T-cell (primary cell): ENCODE data around the gene SH2D2A. TPM values are rescaled to one million over a fixed set of nuclear protein-coding genes. Genes with fewer than 3 reads are reported as not detected.
A peak's percentile ranks its signal among the peaks of the same experiment; 100 is the strongest.

Experiments
- ATAC-seq, 4 experiments: fragments of 200-7000 bp in 3 of 4; fragments of 150-1000 bp in 1 of 4; cut with Tn5 transposase; replicated peaks in 1 of 4; 1 replicate in 3 of 4; 2 replicates in 1 of 4; pipeline ENCODE4 v1.10.0; 2021; ENCODE audit warnings: moderate library complexity in 3 of 4, mild to moderate bottlenecking in 2 of 4, moderate number of reproducible peaks in 1 of 4
- CTCF ChIA-PET, 2 donors: fragments of 300-600 bp; sonication (Branson Sonifier 250); formaldehyde crosslinking; loops; one replicate each; lab custom pipeline; 2022; ENCODE audit warnings: antibody characterized with exemption in 2 of 2; lab: Charles Lee
- POLR2A ChIA-PET, 2 donors: fragments of 300-600 bp; sonication (Branson Sonifier 250); formaldehyde crosslinking; loops; one replicate each; lab custom pipeline; 2022; ENCODE audit warnings: antibody characterized with exemption in 2 of 2; lab: Charles Lee
- DNase-seq, 35 experiments: peaks; one replicate each; pipeline versions ENCODE4 v3.0.0 to v3.0.0-alpha.2; 2013 to 2023
- H3K27ac ChIP-seq: one replicate; pipeline ENCODE4 v1.5.1; 2013; ENCODE audit warnings: low read length
- H3K27me3 ChIP-seq, 2 experiments: replicated peaks in 1 of 2; 1 replicate in 1 of 2; 2 replicates in 1 of 2; pipeline versions ENCODE4 v1.6.1 to v1.7.0; 2013; ENCODE audit warnings: low read length in 1 of 2, mixed read lengths in 1 of 2; ENCODE audit not compliant: control insufficient read depth in 2 of 2, insufficient read depth in 2 of 2; ENCODE audit errors: extremely low read depth in 1 of 2
- H3K36me3 ChIP-seq, 2 donors: 1 replicate in 1 of 2; 2 replicates in 1 of 2; pipeline versions ENCODE4 v1.6.1 to v1.7.0; 2013; ENCODE audit warnings: low read length in 1 of 2; ENCODE audit not compliant: control insufficient read depth in 2 of 2, insufficient read depth in 1 of 2; ENCODE audit errors: extremely low read depth in 1 of 2
- H3K4me1 ChIP-seq, 2 experiments: 1 replicate in 1 of 2; 2 replicates in 1 of 2; pipeline versions ENCODE4 v1.6.1 to v1.7.0; 2013; ENCODE audit warnings: low read length in 2 of 2, mixed read lengths in 1 of 2; ENCODE audit not compliant: insufficient read depth in 2 of 2, control insufficient read depth in 1 of 2; ENCODE audit errors: extremely low read depth in 1 of 2
- H3K4me3 ChIP-seq, 2 donors: 1 replicate in 1 of 2; 2 replicates in 1 of 2; pipeline versions ENCODE4 v1.5.1 to v1.7.0; 2013; ENCODE audit warnings: mild to moderate bottlenecking in 2 of 2, low read length in 1 of 2, moderate library complexity in 1 of 2; ENCODE audit not compliant: control insufficient read depth in 1 of 2; ENCODE audit errors: extremely low read depth in 1 of 2
- H3K9me3 ChIP-seq: 2 replicates; pipeline ENCODE4 v1.7.0; 2013
- H3K27ac Mint-ChIP-seq, 2 donors: one replicate each; pipeline ENCODE4 v1.8.0; 2020 to 2021; ENCODE audit warnings: mild to moderate bottlenecking in 2 of 2, mixed read lengths in 2 of 2
- H3K27me3 Mint-ChIP-seq, 2 donors: one replicate each; pipeline ENCODE4 v1.8.0; 2021 to 2022; ENCODE audit warnings: mixed read lengths in 2 of 2
- H3K36me3 Mint-ChIP-seq: one replicate; pipeline ENCODE4 v1.8.0; 2021; ENCODE audit warnings: mixed read lengths
- H3K4me1 Mint-ChIP-seq, 3 donors: one replicate each; pipeline ENCODE4 v1.8.0; 2020 to 2022; ENCODE audit warnings: mixed read lengths in 3 of 3, mild to moderate bottlenecking in 1 of 3
- H3K4me3 Mint-ChIP-seq, 3 donors: one replicate each; pipeline ENCODE4 v1.8.0; 2020 to 2022; ENCODE audit warnings: mild to moderate bottlenecking in 3 of 3, mixed read lengths in 3 of 3, moderate library complexity in 3 of 3
- H3K9me3 Mint-ChIP-seq, 3 donors: one replicate each; pipeline ENCODE4 v1.8.0; 2020 to 2022; ENCODE audit warnings: mixed read lengths in 3 of 3
- WGBS: methylation state at CpG from one replicate; pipeline ENCODE4 v1.1.5; 2013; ENCODE audit warnings: missing lambda C conversion rate; ENCODE audit not compliant: insufficient coverage; 5-methylcytosine and 5-hydroxymethylcytosine counted together
- total RNA-seq, 35 experiments: library from RNA in 6 of 35; stranded (reverse) in 6 of 35; fragments of 120-200 nt in 1 of 35; gene quantifications; one replicate each; pipeline versions ENCODE4 v1.2.1 to v1.2.4 and lab custom pipeline; 2013 to 2026

The SH2D2A gene
- total RNA-seq, 5 donors from 2014 or later (not counting 1 experiment from before 2014, with no cell fraction given) = 42.8 to 110 (median 66.8) TPM

GRCh38 chr1:156809711-156810366 lies 6.8 kb downstream of the SH2D2A start:
- no peaks in the 10 kb centered on the region for H3K27me3 Mint-ChIP-seq

GRCh38 chr1:156809281-156809680 lies 7.4 kb downstream of the SH2D2A start:
- no peak overlapping the region for H3K4me3 ChIP-seq
- no peaks in the 10 kb centered on the region for H3K27me3 ChIP-seq
- peaks cover 11 to 55% of the 10 kb centered on the region in 2 donors for H3K36me3 ChIP-seq
- Mint-ChIP-seq H3K4me3 (no peak overlapping the region), H3K27ac (peak overlapping the region; percentile 64 to 75), H3K4me1 (peaks cover 42 to 62% (median 53%) of the 10 kb centered on the region in 3 donors), H3K9me3 (no peaks in the 10 kb centered on the region), H3K27me3 (no peaks in the 10 kb centered on the region), H3K36me3 (peaks cover 46% of the 10 kb centered on the region)
- H3K4me1 ChIP-seq = peaks cover 3 to 64% of the 10 kb centered on the region in 2 experiments
- ATAC-seq (no peak), DNase-seq (no peak)
- 96% methylated on average over 4 of the region's 10 CpGs for WGBS
- ChIA-PET CTCF (no interaction called here), POLR2A (interaction anchor here in 1 of 2 donors (0.6 kb wide), 1 partner anchor 16 kb away, joined by 9 read pairs; no protein-coding TSS in a partner anchor)
- no peaks in the 10 kb centered on the region for H3K9me3 ChIP-seq
- H3K27ac ChIP-seq = no peak overlapping the region

More at GRCh38 chr1:156809711-156810366, 6.8 kb downstream of the SH2D2A start:
- no peaks in the 10 kb centered on the region for H3K9me3 ChIP-seq
- no peak overlapping the region for H3K4me3 ChIP-seq
- H3K27ac ChIP-seq = no peak overlapping the region
- no peaks in the 10 kb centered on the region for H3K9me3 Mint-ChIP-seq
- peaks cover 11 to 55% of the 10 kb centered on the region in 2 donors for H3K36me3 ChIP-seq
- ChIA-PET CTCF (interaction anchor here in 1 of 2 donors (0.9 to 1.1 kb wide), 2 partner anchors 12 to 52 kb away, joined by 3 read pairs; no protein-coding TSS in a partner anchor), POLR2A (interaction anchor here in 1 of 2 donors (0.6 kb wide), 2 partner anchors 17 to 197 kb away, joined by 4 to 9 read pairs; no protein-coding TSS in a partner anchor)
- no peaks in the 10 kb centered on the region for H3K27me3 ChIP-seq
- peaks cover 46% of the 10 kb centered on the region for H3K36me3 Mint-ChIP-seq
- 95% methylated on average over 6 of the region's 7 CpGs for WGBS
- H3K4me3 Mint-ChIP-seq = no peak overlapping the region
- H3K4me1 Mint-ChIP-seq = peaks cover 48 to 64% (median 56%) of the 10 kb centered on the region in 3 donors
- H3K27ac Mint-ChIP-seq = no peak overlapping the region
- DNase-seq = no peak
- ATAC-seq = no peak
- peaks cover 7 to 70% of the 10 kb centered on the region in 2 experiments for H3K4me1 ChIP-seq

GRCh38 chr1:156808186-156809030 lies 8.2 kb downstream of the SH2D2A start:
- WGBS = 88% methylated on average over 13 of the region's 16 CpGs
- Mint-ChIP-seq H3K4me1 (peaks cover 37 to 55% (median 49%) of the 10 kb centered on the region in 3 donors), H3K27ac (peak overlapping the region; percentile 75 to 81), H3K27me3 (no peaks in the 10 kb centered on the region), H3K36me3 (peaks cover 46% of the 10 kb centered on the region), H3K9me3 (no peaks in the 10 kb centered on the region), H3K4me3 (no peak overlapping the region)
- no peak overlapping the region for H3K4me3 ChIP-seq
- no peak for DNase-seq
- ChIA-PET POLR2A (interaction anchor here (0.5 to 0.7 kb wide), 3 partner anchors 9 to 28 kb away, joined by 3 to 8 read pairs (median 4); no protein-coding TSS in a partner anchor), CTCF (interaction anchor here (0.7 to 1.2 kb wide), 3 partner anchors 11 to 40 kb away, joined by 3 to 4 read pairs (median 4); no protein-coding TSS in a partner anchor)
- H3K4me1 ChIP-seq = peaks cover 0 to 56% of the 10 kb centered on the region in 2 experiments
- H3K27ac ChIP-seq = peak overlapping the region; percentile 56
- H3K36me3 ChIP-seq = peaks cover 11 to 55% of the 10 kb centered on the region in 2 donors
- H3K9me3 ChIP-seq = no peaks in the 10 kb centered on the region
- ATAC-seq = no peak
- no peaks in the 10 kb centered on the region for H3K27me3 ChIP-seq

GRCh38 chr1:156807627-156808026 lies 9.0 kb downstream of the SH2D2A start:
- Histone ChIP-seq H3K27ac (peak overlapping the region; percentile 56), H3K4me3 (no peak overlapping the region), H3K36me3 (peaks cover 15 to 49% of the 10 kb centered on the region in 2 donors), H3K9me3 (no peaks in the 10 kb centered on the region), H3K4me1 (peaks cover 0 to 48% of the 10 kb centered on the region in 2 experiments), H3K27me3 (no peaks in the 10 kb centered on the region)
- ChIA-PET POLR2A (interaction anchor here (0.5 to 0.7 kb wide), 2 partner anchors 13 to 29 kb away, joined by 3 to 4 read pairs; no protein-coding TSS in a partner anchor), CTCF (interaction anchor here (0.6 to 1.2 kb wide), 4 partner anchors 11 to 55 kb away, joined by 3 to 4 read pairs (median 4); no protein-coding TSS in a partner anchor)
- peak in 2 of 4 experiments; percentile 17 to 46 for ATAC-seq
- peaks cover 40% of the 10 kb centered on the region for H3K36me3 Mint-ChIP-seq
- H3K4me1 Mint-ChIP-seq = peaks cover 30 to 47% (median 41%) of the 10 kb centered on the region in 3 donors
- 20% methylated on average over 1 of the region's 2 CpGs for WGBS
- H3K27me3 Mint-ChIP-seq = no peaks in the 10 kb centered on the region
- no peaks in the 10 kb centered on the region for H3K9me3 Mint-ChIP-seq
- peak overlapping the region; percentile 75 to 81 for H3K27ac Mint-ChIP-seq
- H3K4me3 Mint-ChIP-seq = no peak overlapping the region
- no peak for DNase-seq

GRCh38 chr1:156806512-156807440 lies 9.9 kb downstream of the SH2D2A start:
- Mint-ChIP-seq H3K36me3 (peaks cover 32% of the 10 kb centered on the region), H3K27ac (peak overlapping the region; percentile 75 to 81), H3K4me3 (no peak overlapping the region), H3K4me1 (peaks cover 28 to 46% (median 36%) of the 10 kb centered on the region in 3 donors), H3K27me3 (no peaks in the 10 kb centered on the region), H3K9me3 (no peaks in the 10 kb centered on the region)
- no peaks in the 10 kb centered on the region for H3K9me3 ChIP-seq
- peak overlapping the region; percentile 56 for H3K27ac ChIP-seq
- WGBS = 93% methylated on average over 5 of the region's 7 CpGs
- DNase-seq = no peak
- H3K27me3 ChIP-seq = no peaks in the 10 kb centered on the region
- POLR2A ChIA-PET = no interaction called here
- no peak overlapping the region for H3K4me3 ChIP-seq
- CTCF ChIA-PET = interaction anchor here in 1 of 2 donors (1.2 kb wide), 2 partner anchors 10 to 32 kb away, joined by 3 to 4 read pairs; no protein-coding TSS in a partner anchor
- peaks cover 0 to 41% of the 10 kb centered on the region in 2 experiments for H3K4me1 ChIP-seq
- peak in 1 of 4 experiments; percentile 9 for ATAC-seq
- peaks cover 12 to 41% of the 10 kb centered on the region in 2 donors for H3K36me3 ChIP-seq
